OCI-LY7 (cell line): Measurements from ENCODE around the gene DUX4.
"Not testable (repeated sequence)": the region's sequence is repeated elsewhere in the genome, so short reads cannot be mapped to it uniquely, and the experiment has no call there.

ENCODE experiments used
- CTCF ChIP-seq: fragments of 200-600 bp; sonication (generic); conservative IDR thresholded peaks from 2 replicates; pipeline ENCODE4 v1.5.1; 2014; ENCODE audit warnings: mild to moderate bottlenecking, antibody characterized with exemption, low read length, moderate library complexity, mixed read lengths
- EZH2phosphoT487 ChIP-seq: fragments of 200-600 bp; sonication (generic); IDR thresholded peaks from 2 replicates; pipeline ENCODE4 v1.6.1; 2018; ENCODE audit warnings: low read depth, borderline replicate concordance, mild to moderate bottlenecking, mixed run types, antibody characterized with exemption, low read length, moderate library complexity, mixed read lengths

GRCh38 chr4:190203510-190203909 lies 29.9 kb downstream of the DUX4 start:
- not testable (repeated sequence) for TF ChIP-seq CTCF, EZH2phosphoT487
